ENCODE data around the gene CAMK2A. TPM values are rescaled to one million over a fixed set of nuclear protein-coding genes. Genes with fewer than 3 reads are reported as not detected.

Gene CAMK2A
- total and polyA plus RNA-seq, 2 of the 4 experiments (the other 2 are of a cell fraction) = 0.18 to 0.19 TPM

DNA sequence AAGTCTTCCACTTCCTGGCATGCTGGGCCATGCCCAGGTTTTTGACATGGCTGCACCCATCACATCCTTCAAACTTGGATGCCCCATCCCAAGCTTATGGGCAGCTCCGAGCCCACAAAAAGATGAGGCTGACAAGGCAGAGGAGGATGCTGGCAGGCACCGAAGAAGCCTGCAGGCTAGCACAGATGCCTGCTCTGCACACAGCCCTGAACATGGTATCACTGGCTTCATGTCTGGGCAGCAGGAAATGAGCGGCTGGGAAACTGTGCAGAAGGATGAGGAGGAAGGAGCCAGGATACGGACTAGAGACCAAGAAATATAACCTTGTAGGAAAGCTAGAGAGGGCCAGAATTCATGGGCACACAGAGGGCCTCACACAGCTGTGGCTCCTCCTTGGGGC is 14.8 kb downstream of the CAMK2A start:
- H3K79me1 ChIP-seq (ENCODE audit: low read depth in 1 of 2, low read length in 2 of 2) = no peaks in the 10 kb centered on the region
- peaks cover 25% of the 10 kb centered on the region for H3K9me1 ChIP-seq (ENCODE audit: insufficient read depth, low read length)
- no peak overlapping the region for H3K14ac ChIP-seq (replicated peaks; ENCODE audit: low read depth, low read length)
- no peaks in the 10 kb centered on the region for H3K9me3 ChIP-seq (ENCODE audit: control insufficient read depth, insufficient read depth, low read length)
- DNase-seq (no peak), ATAC-seq (ENCODE audit: low read depth) (no peak)
- H3K4me1 ChIP-seq (ENCODE audit: control insufficient read depth, insufficient read depth, low read length) = peaks cover 17% of the 10 kb centered on the region
- H2BK20ac ChIP-seq (ENCODE audit: low read depth, low read length) = no peak overlapping the region
- ChIA-PET POLR2A (ENCODE audit: unreplicated experiment) (no interaction called here), CTCF (interaction anchor here (3.3 kb wide), 1 partner anchor 76 kb away, joined by 24 read pairs; no protein-coding TSS in a partner anchor)
- H3K36me3 ChIP-seq (ENCODE audit: control insufficient read depth, insufficient read depth, low read length) = no peaks in the 10 kb centered on the region
- TF ChIP-seq MAZ (IDR thresholded peaks at IDR 0.05; ENCODE audit: borderline replicate concordance, low read depth, low read length) (no peak), SMC3 (IDR thresholded peaks at IDR 0.05; ENCODE audit: low read depth, low read length) (no peak), RAD21 (IDR thresholded peaks at IDR 0.05; ENCODE audit: low read length) (no peak), CEBPB (IDR thresholded peaks at IDR 0.05; ENCODE audit: low read depth, low read length) (no peak), NFE2L2 (IDR thresholded peaks at IDR 0.05; ENCODE audit: low read depth, low read length) (no peak), RCOR1 (IDR thresholded peaks at IDR 0.05; ENCODE audit: insufficient replicate concordance, low read length) (no peak), RFX5 (IDR thresholded peaks at IDR 0.05; ENCODE audit: low read depth, low read length) (no peak), BHLHE40 (IDR thresholded peaks at IDR 0.05; ENCODE audit: low read depth, low read length) (no peak), MXI1 (IDR thresholded peaks at IDR 0.05; ENCODE audit: borderline replicate concordance, low read depth, low read length) (no peak), CHD1 (IDR thresholded peaks at IDR 0.05; ENCODE audit: low read depth, low read length) (no peak)
- TF ChIP-seq, protein P1, sequence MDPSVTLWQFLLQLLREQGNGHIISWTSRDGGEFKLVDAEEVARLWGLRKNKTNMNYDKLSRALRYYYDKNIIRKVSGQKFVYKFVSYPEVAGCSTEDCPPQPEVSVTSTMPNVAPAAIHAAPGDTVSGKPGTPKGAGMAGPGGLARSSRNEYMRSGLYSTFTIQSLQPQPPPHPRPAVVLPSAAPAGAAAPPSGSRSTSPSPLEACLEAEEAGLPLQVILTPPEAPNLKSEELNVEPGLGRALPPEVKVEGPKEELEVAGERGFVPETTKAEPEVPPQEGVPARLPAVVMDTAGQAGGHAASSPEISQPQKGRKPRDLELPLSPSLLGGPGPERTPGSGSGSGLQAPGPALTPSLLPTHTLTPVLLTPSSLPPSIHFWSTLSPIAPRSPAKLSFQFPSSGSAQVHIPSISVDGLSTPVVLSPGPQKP (IDR thresholded peaks at IDR 0.05; ENCODE audit: borderline replicate concordance, low read depth, low read length) = no peak
- TF ChIP-seq, protein P2, sequence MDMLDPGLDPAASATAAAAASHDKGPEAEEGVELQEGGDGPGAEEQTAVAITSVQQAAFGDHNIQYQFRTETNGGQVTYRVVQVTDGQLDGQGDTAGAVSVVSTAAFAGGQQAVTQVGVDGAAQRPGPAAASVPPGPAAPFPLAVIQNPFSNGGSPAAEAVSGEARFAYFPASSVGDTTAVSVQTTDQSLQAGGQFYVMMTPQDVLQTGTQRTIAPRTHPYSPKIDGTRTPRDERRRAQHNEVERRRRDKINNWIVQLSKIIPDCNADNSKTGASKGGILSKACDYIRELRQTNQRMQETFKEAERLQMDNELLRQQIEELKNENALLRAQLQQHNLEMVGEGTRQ (IDR thresholded peaks at IDR 0.05; ENCODE audit: low read depth, low read length) = no peak
- TF ChIP-seq, protein P3, sequence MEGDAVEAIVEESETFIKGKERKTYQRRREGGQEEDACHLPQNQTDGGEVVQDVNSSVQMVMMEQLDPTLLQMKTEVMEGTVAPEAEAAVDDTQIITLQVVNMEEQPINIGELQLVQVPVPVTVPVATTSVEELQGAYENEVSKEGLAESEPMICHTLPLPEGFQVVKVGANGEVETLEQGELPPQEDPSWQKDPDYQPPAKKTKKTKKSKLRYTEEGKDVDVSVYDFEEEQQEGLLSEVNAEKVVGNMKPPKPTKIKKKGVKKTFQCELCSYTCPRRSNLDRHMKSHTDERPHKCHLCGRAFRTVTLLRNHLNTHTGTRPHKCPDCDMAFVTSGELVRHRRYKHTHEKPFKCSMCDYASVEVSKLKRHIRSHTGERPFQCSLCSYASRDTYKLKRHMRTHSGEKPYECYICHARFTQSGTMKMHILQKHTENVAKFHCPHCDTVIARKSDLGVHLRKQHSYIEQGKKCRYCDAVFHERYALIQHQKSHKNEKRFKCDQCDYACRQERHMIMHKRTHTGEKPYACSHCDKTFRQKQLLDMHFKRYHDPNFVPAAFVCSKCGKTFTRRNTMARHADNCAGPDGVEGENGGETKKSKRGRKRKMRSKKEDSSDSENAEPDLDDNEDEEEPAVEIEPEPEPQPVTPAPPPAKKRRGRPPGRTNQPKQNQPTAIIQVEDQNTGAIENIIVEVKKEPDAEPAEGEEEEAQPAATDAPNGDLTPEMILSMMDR (conservative IDR thresholded peaks at IDR 0.05; ENCODE audit: low read depth, low read length) = no peak
- no peak overlapping the region for H3K4me2 ChIP-seq (ENCODE audit: low read depth, low read length)
- 100% methylated on average over 3 of the region's 4 CpGs; no CpG with 5 or more reads in 1 of the 2 experiments for WGBS, 2 experiments (ENCODE audit: extremely low coverage in 2 of 2, insufficient read length in 1 of 2)
- H4K91ac ChIP-seq (ENCODE audit: insufficient read depth, low read depth, low read length) = no peak overlapping the region
- no peak overlapping the region for H3K4me3 ChIP-seq (ENCODE audit: insufficient read depth, low read depth, low read length)
- no TSS peak for BruUV-seq (replicated peaks)
- H2BK15ac ChIP-seq (ENCODE audit: low read depth, low read length) = no peak overlapping the region
- H2AK9ac ChIP-seq (replicated peaks; ENCODE audit: low read depth, low read length, poor library complexity) = no peak overlapping the region
- no peak overlapping the region for H3K56ac ChIP-seq (ENCODE audit: extremely low read depth, insufficient read depth, low read length)
- in situ Hi-C loops (cut with MboI; ENCODE audit: low sequenced_read_pairs) (no loop called here), dilution Hi-C loops (cut with HindIII; ENCODE audit: low sequenced_read_pairs, unreplicated experiment) (no loop called here), intact Hi-C loops (cut with micrococcal nuclease) (no loop called here)
- H2AK5ac ChIP-seq (ENCODE audit: low read depth, low read length) = no peak overlapping the region
- H4K20me1 ChIP-seq (ENCODE audit: insufficient read depth, low read length) = no peaks in the 10 kb centered on the region
- no peak overlapping the region for H3K27ac ChIP-seq (ENCODE audit: insufficient read depth, low read length)
- H3K23ac ChIP-seq (ENCODE audit: low read depth, low read length) = no peak overlapping the region
- H3K18ac ChIP-seq (ENCODE audit: low read depth, low read length) = no peak overlapping the region
- no peak overlapping the region for H2BK5ac ChIP-seq (ENCODE audit: low read depth, low read length, poor library complexity, severe bottlenecking)
- H4K8ac ChIP-seq (ENCODE audit: low read depth in 2 of 2, low read length in 2 of 2) = no peak overlapping the region
- H3K27me3 ChIP-seq (ENCODE audit: control insufficient read depth, insufficient read depth, low read length) = no peaks in the 10 kb centered on the region
- no peak overlapping the region for H3K4ac ChIP-seq (ENCODE audit: low read depth, low read length)
- H2BK120ac ChIP-seq (ENCODE audit: low read depth, low read length) = no peak overlapping the region
- no peak overlapping the region for H4K5ac ChIP-seq (ENCODE audit: low read depth, low read length)
- H3K9ac ChIP-seq (ENCODE audit: low read depth, low read length) = no peak overlapping the region
- no peak overlapping the region for H2AFZ ChIP-seq (replicated peaks; ENCODE audit: low read length, poor library complexity)

Data from IMR-90 (cell line).